ENCODE measurements around the gene RAB33B. TPM values are rescaled to one million over a fixed set of nuclear protein-coding genes. Genes with fewer than 3 reads are reported as not detected.

Gene RAB33B
- total and polyA plus RNA-seq, 9 of the 15 experiments (the other 6 are each of a cell fraction or from before 2014, with no cell fraction given): 1.7 to 3.7 (median 3.0) TPM

DNA sequence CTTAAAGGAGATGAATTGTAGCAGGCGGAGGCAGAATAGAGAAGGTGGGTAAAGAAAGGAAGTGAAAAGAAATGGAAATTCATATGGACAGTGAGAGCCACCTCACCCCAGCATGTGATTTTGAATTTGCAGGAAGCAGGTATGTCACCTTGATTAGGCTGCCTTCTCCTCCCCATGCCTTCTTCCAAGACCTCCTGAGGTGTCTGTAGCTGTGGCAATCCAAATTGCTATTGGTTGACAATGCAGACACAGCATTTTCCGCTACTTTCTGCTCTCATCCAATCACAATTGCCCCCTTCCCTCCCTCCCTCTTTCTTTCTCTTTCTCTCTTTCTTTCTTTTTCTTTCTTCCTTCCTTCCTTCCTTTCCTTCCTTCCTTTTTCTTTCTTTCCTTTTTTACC is 38.5 kb downstream of the RAB33B start:
- Histone ChIP-seq H3K9me3 (replicated peaks; ENCODE audit: control insufficient read depth, insufficient read depth, low read depth, low read length) (no peaks in the 10 kb centered on the region), H2AFZ (ENCODE audit: low read depth, low read length) (no peak overlapping the region), H3K36me3 (ENCODE audit: control insufficient read depth, insufficient read depth, low read length) (no peaks in the 10 kb centered on the region), H3K27ac (ENCODE audit: extremely low read depth, low read depth, low read length) (no peak overlapping the region), H3K4me2 (ENCODE audit: insufficient read depth, low read length) (no peak overlapping the region), H4K20me1 (replicated peaks; ENCODE audit: control insufficient read depth, insufficient read depth, low read length) (no peaks in the 10 kb centered on the region), H3K9ac (ENCODE audit: insufficient read depth in 1 of 2, low read depth in 2 of 2, low read length in 2 of 2) (no peak overlapping the region), H3K9me1 (ENCODE audit: control insufficient read depth, insufficient read depth, low read length) (no peaks in the 10 kb centered on the region), H3K4me3 (no peak overlapping the region), H3K4me1 (replicated peaks in 1 of 2; ENCODE audit: control insufficient read depth in 2 of 2, insufficient read depth in 2 of 2, low read length in 2 of 2) (no peaks in the 10 kb centered on the region), H3K79me2 (ENCODE audit: control insufficient read depth, insufficient read depth, low read length) (no peaks in the 10 kb centered on the region), H3K27me3 (ENCODE audit: control insufficient read depth in 2 of 2, insufficient read depth in 2 of 2, low read length in 2 of 2) (peaks cover 5 to 13% of the 10 kb centered on the region in 2 experiments; a peak in 3 of 5 replicates)
- ChIA-PET POLR2A (no interaction called here), CTCF (ENCODE audit: low intra/inter-chr PET ratio) (no interaction called here)
- DNase-seq (ENCODE audit: extremely low read depth in 1 of 4, low spot score in 3 of 4) (no peak), ATAC-seq (no peak), FAIRE-seq (no peak)
- in situ Hi-C loops (cut with MboI) (no loop called here), intact Hi-C loops (cut with micrococcal nuclease) (no loop called here)
- 0% methylated on average over 2 of the region's 2 CpGs for WGBS (ENCODE audit: insufficient coverage, low coverage, missing lambda C conversion rate)
- TF ChIP-seq C11orf30 (IDR thresholded peaks at IDR 0.05; ENCODE audit: low read depth): peak; percentile 52; the same call in 1 of the 2 replicates
- TF ChIP-seq KDM1A (IDR thresholded peaks at IDR 0.05): no peak
- TF ChIP-seq TFAM (CRISPR knock-in tag; conservative IDR thresholded peaks at IDR 0.05): no peak
- no peak for TF ChIP-seq ZC3H4 (CRISPR knock-in tag; IDR thresholded peaks at IDR 0.05; ENCODE audit: borderline replicate concordance)
- peak; percentile 56 for TF ChIP-seq ZNF316 (IDR thresholded peaks at IDR 0.05)
- BruUV-seq (replicated peaks): no TSS peak

DNA sequence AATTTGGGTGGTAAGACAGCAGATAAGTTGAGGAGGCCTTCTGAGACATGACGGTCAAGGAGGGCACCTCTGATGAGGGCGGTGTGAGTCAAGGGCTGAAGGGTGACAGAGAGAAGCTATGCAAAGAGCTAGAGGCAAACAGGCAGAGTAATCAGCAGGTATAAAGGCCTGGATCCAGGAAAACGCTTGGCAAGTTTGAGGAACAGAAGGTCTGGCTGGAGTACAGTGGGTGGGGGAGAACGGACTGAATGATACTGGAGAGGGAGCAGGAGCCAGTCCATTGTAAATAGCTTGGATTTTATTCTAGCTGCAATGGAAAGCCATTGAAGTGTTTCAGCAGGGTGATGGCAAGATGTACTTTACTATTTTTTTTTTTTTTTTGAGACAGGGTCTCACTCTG is 39.3 kb downstream of the RAB33B start:
- no peak for DNase-seq (ENCODE audit: extremely low read depth in 1 of 4, low spot score in 3 of 4)
- no peak overlapping the region for H3K9ac ChIP-seq (ENCODE audit: insufficient read depth in 1 of 2, low read depth in 2 of 2, low read length in 2 of 2)
- no TSS peak for BruUV-seq (replicated peaks)
- in situ Hi-C loops (cut with MboI): no loop called here
- ChIA-PET POLR2A (no interaction called here), CTCF (ENCODE audit: low intra/inter-chr PET ratio) (no interaction called here)
- WGBS (ENCODE audit: insufficient coverage, low coverage, missing lambda C conversion rate): 2% methylated on average over 4 of the region's 4 CpGs
- no peaks in the 10 kb centered on the region for H4K20me1 ChIP-seq (replicated peaks; ENCODE audit: control insufficient read depth, insufficient read depth, low read length)
- no peaks in the 10 kb centered on the region for H3K36me3 ChIP-seq (ENCODE audit: control insufficient read depth, insufficient read depth, low read length)
- no peak overlapping the region for H3K27ac ChIP-seq (ENCODE audit: extremely low read depth, low read depth, low read length)
- intact Hi-C loops (cut with micrococcal nuclease): no loop called here
- H3K9me3 ChIP-seq (replicated peaks; ENCODE audit: control insufficient read depth, insufficient read depth, low read depth, low read length): no peaks in the 10 kb centered on the region
- H3K9me1 ChIP-seq (ENCODE audit: control insufficient read depth, insufficient read depth, low read length): no peaks in the 10 kb centered on the region
- H2AFZ ChIP-seq (ENCODE audit: low read depth, low read length): no peak overlapping the region
- ATAC-seq: no peak
- H3K79me2 ChIP-seq (ENCODE audit: control insufficient read depth, insufficient read depth, low read length): no peaks in the 10 kb centered on the region
- no peak overlapping the region for H3K4me3 ChIP-seq
- H3K4me1 ChIP-seq (replicated peaks in 1 of 2; ENCODE audit: control insufficient read depth in 2 of 2, insufficient read depth in 2 of 2, low read length in 2 of 2): no peaks in the 10 kb centered on the region
- H3K4me2 ChIP-seq (ENCODE audit: insufficient read depth, low read length): no peak overlapping the region
- H3K27me3 ChIP-seq (ENCODE audit: control insufficient read depth in 2 of 2, insufficient read depth in 2 of 2, low read length in 2 of 2): peaks cover 5 to 13% of the 10 kb centered on the region in 2 experiments; a peak in 3 of 5 replicates
- FAIRE-seq: no peak
- no peak for TF ChIP-seq NR4A1 (CRISPR knock-in tag; IDR thresholded peaks at IDR 0.05)
- TF ChIP-seq NR4A1 (tag; IDR thresholded peaks at IDR 0.05): no peak

All from K562 (cell line).